CD4-positive, alpha-beta T cell treated with Interleukin-10 for 1 hour (primary cell): Measurements from ENCODE around the gene DCDC2.
"Not testable (repeated sequence)": the region's sequence is repeated elsewhere in the genome, so short reads cannot be mapped to it uniquely, and the experiment has no call there.

Source experiments
- DNase-seq: peaks from one replicate; pipeline ENCODE4 v3.0.0-alpha.2; 2020

Gene DCDC2

GRCh38 chr6:24378473-24379097 is 20.7 kb upstream of the DCDC2 start:
- DNase-seq = no peak

- DNase-seq = no peak
Observed at GRCh38 chr6:24376871-24377270, 19.0 kb upstream of the DCDC2 start.

- no peak for DNase-seq
Observed at GRCh38 chr6:24374612-24375011, 16.8 kb upstream of the DCDC2 start.

DNA sequence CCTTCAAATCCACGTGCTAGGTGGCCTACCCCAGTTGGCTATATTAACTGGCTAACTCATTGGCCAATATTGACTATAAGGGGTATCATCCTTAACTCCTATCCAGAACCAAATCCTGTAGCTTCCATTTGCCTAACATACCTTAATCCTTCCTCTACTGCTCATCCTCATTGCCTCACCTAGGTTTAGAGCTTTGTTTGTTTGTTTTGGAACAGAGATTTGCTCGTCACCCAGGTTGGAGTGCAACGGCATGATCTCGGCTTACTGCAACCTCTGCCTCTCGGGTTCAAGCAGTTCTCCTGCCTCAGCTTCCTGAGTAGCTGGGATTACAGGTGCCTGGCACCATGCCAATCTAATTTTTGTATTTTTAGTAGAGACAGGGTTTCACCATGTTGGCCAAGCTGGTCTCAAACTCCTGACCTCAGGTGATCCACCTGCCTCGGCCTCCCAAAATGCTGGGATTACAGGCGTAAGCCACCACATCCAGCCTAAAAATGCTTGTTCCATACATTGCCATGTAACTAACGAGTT is 7.3 kb upstream of the DCDC2 start:
- not testable (repeated sequence) for DNase-seq

DNA sequence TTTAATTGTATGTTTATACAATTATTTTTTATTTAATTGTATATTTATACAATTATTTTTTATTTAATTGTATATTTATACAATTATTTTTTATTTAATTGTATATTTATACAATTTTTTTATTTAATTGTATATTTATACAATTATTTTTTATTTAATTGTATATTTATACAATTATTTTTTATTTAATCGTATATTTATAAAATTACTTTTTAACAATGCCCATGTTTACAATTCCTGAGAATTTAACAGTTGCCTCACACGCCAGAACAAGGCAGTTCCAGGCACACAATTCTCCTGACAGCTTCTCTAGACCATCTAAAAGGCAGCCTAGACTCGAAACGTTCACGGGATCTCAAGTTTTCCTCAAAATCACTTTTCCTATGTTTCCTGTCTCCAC is 4.5 kb upstream of the DCDC2 start:
- DNase-seq = not testable (repeated sequence)

GRCh38 chr6:24359640-24360454 is 2.0 kb upstream of the DCDC2 start:
- DNase-seq = peak; percentile 80

DNA sequence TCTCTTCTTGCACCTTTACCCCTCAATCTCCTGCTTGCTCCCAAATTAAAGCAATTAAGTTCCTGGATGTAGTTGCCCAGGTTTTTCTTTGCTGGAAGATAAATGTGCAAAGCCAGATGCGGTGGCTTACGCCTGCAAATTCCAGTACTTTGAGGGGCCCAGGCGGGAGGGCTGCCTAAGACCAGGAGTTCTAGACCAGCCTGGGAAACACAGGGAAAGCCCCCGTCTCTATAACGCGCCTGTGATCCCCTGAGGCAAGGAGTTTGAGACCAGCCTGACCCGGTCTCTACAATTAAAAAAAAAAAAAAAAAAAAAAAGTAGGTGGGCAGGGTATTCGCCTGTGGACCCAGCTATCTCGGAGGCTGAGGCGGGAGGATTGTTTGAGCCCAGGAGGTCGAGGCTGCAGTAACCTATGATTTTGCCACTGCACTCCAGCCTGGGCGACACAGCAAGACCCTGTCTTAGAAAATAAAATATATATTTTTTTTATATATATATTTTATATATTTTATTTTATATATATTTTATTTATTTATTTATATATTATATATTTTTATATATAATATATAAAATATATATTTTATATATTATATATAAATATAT is 461 bp upstream of the DCDC2 start:
- no peak for DNase-seq

DNA sequence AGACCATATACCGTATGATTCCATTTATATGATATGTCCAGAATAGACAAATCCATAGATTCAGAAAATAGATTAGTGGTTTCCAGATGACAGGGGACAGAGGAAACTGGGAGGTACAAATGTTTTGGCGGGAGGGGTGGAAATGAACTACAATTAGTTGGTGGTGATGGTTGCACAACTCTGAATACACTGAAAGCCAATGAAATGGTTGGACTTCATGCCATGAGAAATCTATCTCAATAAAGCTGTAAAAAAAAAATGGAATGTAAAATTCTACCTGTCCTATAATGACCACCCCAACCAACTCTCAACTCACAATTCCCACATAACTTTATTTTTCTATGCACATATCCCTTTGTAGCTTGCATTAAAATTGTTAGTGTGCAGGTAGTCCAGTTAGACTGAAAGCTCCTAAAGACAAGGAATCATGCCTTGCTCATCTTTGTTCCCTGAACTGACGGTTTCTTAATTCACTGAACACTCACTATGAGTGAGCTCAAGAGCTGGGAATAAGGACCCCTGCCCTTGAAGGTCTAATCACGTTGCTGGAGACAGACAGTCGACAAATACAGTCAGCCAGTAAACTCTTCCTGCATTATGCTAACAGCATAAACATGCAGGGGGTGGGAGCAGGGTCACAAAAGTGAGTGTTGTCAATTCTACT is 1.4 kb downstream of the DCDC2 start:
- no peak for DNase-seq

GRCh38 chr6:24355393-24355792 is 2.5 kb downstream of the DCDC2 start:
- no peak for DNase-seq

DNA sequence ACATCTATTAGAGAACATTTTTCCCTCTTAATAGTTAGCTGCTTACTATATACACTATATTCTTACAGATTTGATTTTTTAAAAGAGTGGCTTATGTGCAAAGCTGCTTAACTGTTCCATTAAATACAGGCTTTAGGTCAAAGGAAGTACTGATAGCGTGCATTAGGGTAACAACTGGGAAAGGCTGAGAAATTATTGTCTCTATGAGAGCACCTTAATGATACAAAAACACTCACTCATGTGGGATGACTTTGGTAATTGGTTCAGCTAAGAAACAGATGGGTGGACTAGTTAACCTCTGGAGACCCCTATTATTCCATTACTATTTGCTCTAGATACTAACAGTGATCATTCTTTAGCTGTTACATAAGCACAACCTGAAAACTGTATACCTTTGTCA is 4.0 kb downstream of the DCDC2 start:
- no peak for DNase-seq

- no peak for DNase-seq
Observed at GRCh38 chr6:24352434-24352833, 5.4 kb downstream of the DCDC2 start.

DNA sequence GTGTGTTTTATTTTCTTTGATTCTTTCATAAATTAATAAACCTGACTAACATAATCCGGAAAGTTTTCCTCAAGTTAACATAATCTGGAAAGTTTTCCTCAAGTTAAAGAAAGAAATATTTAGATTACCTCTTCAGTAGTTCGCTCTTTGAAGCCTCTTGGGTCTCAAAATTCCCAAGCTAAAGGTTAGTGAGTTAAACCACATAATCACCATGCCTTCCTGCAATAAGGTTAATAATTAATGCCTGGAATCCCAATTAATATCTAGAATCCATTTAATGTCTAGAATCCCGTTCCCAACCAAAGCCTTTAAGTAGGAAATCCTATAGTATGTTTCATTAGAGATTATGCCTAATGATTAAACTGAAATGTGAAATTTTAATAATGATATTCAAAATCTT is 12.9 kb downstream of the DCDC2 start:
- DNase-seq = no peak

GRCh38 chr6:24340998-24341938 is 16.6 kb downstream of the DCDC2 start:
- no peak for DNase-seq

DNA sequence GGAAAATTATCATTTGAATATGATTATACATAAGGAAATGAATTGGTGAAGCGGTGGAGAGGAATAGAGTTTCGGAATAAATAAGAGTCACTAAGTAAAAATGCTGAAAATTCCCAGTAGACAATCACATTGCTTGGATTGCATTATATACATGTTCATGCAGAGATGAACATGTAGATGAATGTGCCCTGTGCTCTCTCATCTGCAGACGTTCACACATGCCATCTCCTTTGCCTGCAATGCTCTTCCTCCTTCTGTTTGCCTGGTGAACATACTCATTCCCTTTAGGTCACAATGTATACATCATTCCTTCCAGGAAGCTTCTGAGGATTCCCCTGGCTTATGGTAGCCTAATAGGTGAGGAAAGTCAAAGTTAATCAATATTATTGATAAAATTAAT is 17.9 kb downstream of the DCDC2 start:
- DNase-seq = no peak

- DNase-seq = no peak
Observed at GRCh38 chr6:24334285-24334684, 23.6 kb downstream of the DCDC2 start.

DNA sequence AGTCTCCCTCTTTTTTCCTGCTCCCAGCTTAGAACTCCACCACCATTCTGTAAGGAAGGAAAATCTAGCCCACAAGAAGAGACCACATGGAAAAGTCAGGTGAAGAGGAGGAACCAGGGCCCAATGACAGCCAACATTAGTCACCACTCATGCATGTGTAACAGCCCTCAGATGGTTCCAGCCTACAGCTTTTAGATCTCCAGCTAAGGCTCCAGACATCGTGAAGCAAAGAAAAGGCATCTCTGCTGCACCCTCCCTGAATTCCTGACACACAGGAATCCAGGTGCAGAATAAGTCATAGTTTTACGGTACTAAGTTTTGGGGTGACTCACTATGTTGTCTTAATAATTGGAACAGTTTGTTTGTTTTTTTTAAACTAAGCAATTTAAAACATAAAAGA is 25.5 kb downstream of the DCDC2 start:
- no peak for DNase-seq

GRCh38 chr6:24330137-24330732 is 27.6 kb downstream of the DCDC2 start:
- DNase-seq = no peak

DNA sequence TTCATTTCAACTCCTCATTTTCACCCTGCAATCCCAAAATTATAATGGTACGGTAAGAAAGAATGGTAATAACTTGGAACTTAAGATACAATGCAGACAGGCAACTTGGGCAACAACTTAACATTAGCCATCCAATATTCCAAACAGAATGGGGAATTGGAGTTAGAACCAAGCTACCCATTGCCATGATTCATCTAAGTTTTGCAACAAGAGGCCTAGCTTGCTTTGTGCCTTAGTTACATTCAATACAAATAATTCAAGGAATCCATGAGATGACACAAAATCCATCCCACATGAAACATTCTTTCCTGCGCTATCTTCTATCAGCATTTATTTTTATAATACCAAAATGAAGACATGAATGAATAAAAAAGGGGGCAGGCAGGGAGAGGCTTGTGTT is 28.4 kb downstream of the DCDC2 start:
- DNase-seq = no peak

DNA sequence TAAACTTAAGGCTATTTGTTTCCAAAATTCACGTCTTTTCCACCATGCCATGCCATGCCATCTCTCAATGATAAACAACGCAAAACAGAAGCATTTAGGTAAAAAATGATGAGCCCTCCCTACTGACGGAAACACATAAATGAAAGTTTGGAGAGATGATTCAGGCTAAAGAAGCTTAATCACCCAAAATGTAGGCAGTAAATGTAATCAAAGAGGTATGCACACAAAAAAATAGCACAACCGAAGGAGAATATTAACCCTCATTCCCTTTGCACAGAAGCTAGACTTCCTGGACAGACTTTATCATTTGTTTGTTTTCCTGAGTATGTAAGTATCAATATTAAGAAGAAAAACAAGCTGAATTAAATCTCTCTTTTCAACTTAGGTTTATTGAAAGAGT is 28.8 kb downstream of the DCDC2 start:
- DNase-seq = no peak

DNA sequence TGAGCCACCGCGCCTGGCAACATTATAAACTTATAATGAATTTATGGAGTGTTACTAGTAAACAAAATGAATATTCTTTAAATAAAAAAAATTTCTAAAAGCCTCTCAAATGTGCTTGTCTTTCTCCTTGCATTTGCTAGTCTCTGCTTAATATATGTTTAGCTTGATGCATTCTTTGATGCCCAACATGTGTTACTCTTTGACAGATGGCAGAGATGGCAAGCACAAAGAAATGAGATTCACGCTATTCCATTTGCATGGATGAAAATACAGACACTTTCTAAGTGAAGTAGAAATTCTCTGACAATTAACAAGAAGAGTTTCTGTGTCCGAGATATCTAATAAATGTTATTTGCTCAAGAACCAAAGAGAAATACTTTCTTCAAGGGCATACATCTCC is 30.1 kb downstream of the DCDC2 start:
- DNase-seq = no peak

GRCh38 chr6:24325978-24326377 is 31.9 kb downstream of the DCDC2 start:
- DNase-seq = no peak

DNA sequence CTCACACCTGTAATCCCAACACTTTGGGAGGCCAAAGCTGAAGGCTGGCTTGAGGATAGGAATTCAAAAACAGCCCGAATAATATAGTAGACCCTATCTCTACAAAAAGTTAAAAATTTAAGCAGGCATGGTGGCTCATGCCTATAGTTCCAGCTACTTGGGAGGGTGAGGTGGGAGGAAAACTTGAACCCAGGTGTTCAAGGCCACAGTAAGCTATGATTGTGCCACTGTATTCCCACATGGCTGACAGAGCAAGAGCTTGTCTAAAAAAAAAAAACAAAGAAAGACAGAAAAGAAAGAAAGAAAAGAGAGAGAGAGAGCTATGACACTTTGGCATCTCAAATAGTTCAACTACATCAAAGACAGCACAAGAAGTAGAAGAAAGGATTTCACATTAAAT is 33.2 kb downstream of the DCDC2 start:
- DNase-seq = no peak
